Endothelial cell of umbilical vein (primary cell): Measurements from ENCODE around the gene UPF1. TPM values are rescaled to one million over a fixed set of nuclear protein-coding genes. Genes with fewer than 3 reads are reported as not detected.
A peak's percentile ranks its signal among the peaks of the same experiment; 100 is the strongest.

Experiments
- BruUV-seq: library from RNA; stranded (reverse); fragments of 400-500 nt; replicated peaks from 2 replicates; lab custom pipeline; 2021; lab: Mats Ljungman, UMichigan
- CTCF ChIA-PET: fragments of 300-600, 350-600 bp; sonication (Branson Sonifier 250); formaldehyde crosslinking; loops from one replicate; lab custom pipeline; 2021; ENCODE audit warnings: antibody characterized with exemption, inconsistent platforms; lab: Charles Lee
- POLR2A ChIA-PET: fragments of 300-600, 350-600 bp; sonication (Branson Sonifier 250); formaldehyde crosslinking; loops from one replicate; lab custom pipeline; 2021; ENCODE audit warnings: antibody characterized with exemption, inconsistent platforms; lab: Charles Lee
- DNase-seq: peaks from one replicate; pipeline ENCODE4 v3.0.0-alpha.2; 2011; ENCODE audit warnings: low read depth, low spot score
- FAIRE-seq: peaks from 2 replicates; lab custom pipeline; 2011; peaks lifted over from hg19 to GRCh38; lab: Jason Lieb, UNC
- H2AFZ ChIP-seq: 2 replicates; pipeline ENCODE4 v1.6.0; 2012; ENCODE audit warnings: low read depth, low read length, control low read depth, inconsistent platforms
- H3K27ac ChIP-seq: 2 replicates; pipeline ENCODE4 v1.5.1; 2011; ENCODE audit warnings: low read depth, mild to moderate bottlenecking, control low read depth, low read length, moderate library complexity; ENCODE audit not compliant: insufficient read depth
- H3K27me3 ChIP-seq, 2 experiments: 2 replicates each; pipeline versions ENCODE4 v1.6.0 to v1.6.1; 2011; ENCODE audit warnings: low read length in 2 of 2, mixed read lengths in 1 of 2; ENCODE audit not compliant: control insufficient read depth in 2 of 2, insufficient read depth in 2 of 2
- H3K36me3 ChIP-seq, 2 experiments: 2 replicates in 1 of 2; 3 replicates in 1 of 2; pipeline ENCODE4 v1.5.1; 2011; ENCODE audit warnings: low read length in 2 of 2, mild to moderate bottlenecking in 1 of 2, moderate library complexity in 1 of 2; ENCODE audit not compliant: control insufficient read depth in 2 of 2, insufficient read depth in 2 of 2; ENCODE audit errors: extremely low read depth in 1 of 2
- H3K4me1 ChIP-seq: 3 replicates; pipeline ENCODE4 v1.5.1; 2011; ENCODE audit warnings: mild to moderate bottlenecking, low read length; ENCODE audit not compliant: control insufficient read depth, insufficient read depth; ENCODE audit errors: extremely low read depth
- H3K4me2 ChIP-seq: 2 replicates; pipeline ENCODE4 v1.6.1; 2011; ENCODE audit warnings: low read length, control low read depth, mixed read lengths; ENCODE audit not compliant: insufficient read depth
- H3K4me3 ChIP-seq, 3 experiments: fragments of 200-600 bp in 1 of 3; sonication (generic), shearing (Covaris generic) in 1 of 3; replicated peaks in 1 of 3; 2 replicates each; pipeline ENCODE4 v1.5.1; 2011 to 2016; ENCODE audit warnings: control low read depth in 3 of 3, low read length in 3 of 3, mild to moderate bottlenecking in 2 of 3, inconsistent platforms in 1 of 3, low read depth in 1 of 3, moderate library complexity in 1 of 3; ENCODE audit not compliant: insufficient read depth in 1 of 3
- H3K79me2 ChIP-seq: 2 replicates; pipeline ENCODE4 v1.6.0; 2012; ENCODE audit warnings: low read length, inconsistent platforms; ENCODE audit not compliant: control insufficient read depth, insufficient read depth
- H3K9ac ChIP-seq: replicated peaks from 2 replicates; pipeline ENCODE3; 2011; ENCODE audit warnings: low read length, control low read depth; ENCODE audit not compliant: insufficient read depth; ENCODE audit errors: extremely low read depth
- H3K9me1 ChIP-seq: replicated peaks from 3 replicates; pipeline ENCODE4 v1.6.0; 2011; ENCODE audit warnings: mild to moderate bottlenecking, low read length; ENCODE audit not compliant: control insufficient read depth, insufficient read depth; ENCODE audit errors: extremely low read depth
- H3K9me3 ChIP-seq: replicated peaks from 2 replicates; pipeline ENCODE4 v1.5.1; 2012; ENCODE audit warnings: low read length, inconsistent platforms; ENCODE audit not compliant: control insufficient read depth, insufficient read depth
- H4K20me1 ChIP-seq: replicated peaks from 2 replicates; pipeline ENCODE3; 2011; ENCODE audit warnings: mild to moderate bottlenecking, low read length; ENCODE audit not compliant: control insufficient read depth, insufficient read depth; ENCODE audit errors: extremely low read depth
- MYC ChIP-seq: IDR thresholded peaks from one replicate; pipeline ENCODE4 v1.6.1; 2011; ENCODE audit warnings: mild to moderate bottlenecking, low read depth, low read length
- dilution Hi-C: fragments of 300-500 bp; cut with MboI; formaldehyde crosslinking; loops from one replicate; pipeline ENCODE4 v1.15.0; 2019; ENCODE audit warnings: low sequenced_read_pairs; ENCODE audit not compliant: extremely low pct_ligation_motif_present
- intact Hi-C: fragments of 100-400 bp; cut with micrococcal nuclease; formaldehyde crosslinking; loops from one replicate; pipeline ENCODE4 v1.10.0; 2022
- polyA plus RNA-seq, 4 experiments: library from polyadenylated mRNA; depleted of rRNA in 3 of 4; stranded (reverse) in 3 of 4; unstranded in 1 of 4; fragments of >200 nt; gene quantifications; 2 replicates each; pipeline versions ENCODE4 v1.2.1 to v1.2.3, GENCODE V29; 2011 to 2012; ENCODE audit warnings: missing spikeins in 1 of 4
- total RNA-seq: library from RNA; stranded (reverse); gene quantifications from 2 replicates; pipeline ENCODE4 v1.2.3, GENCODE V29; 2021
- TF ChIP-seq, protein P1 (sequence below), 2 donors: IDR thresholded peaks; 1 replicate in 1 of 2; 2 replicates in 1 of 2; pipeline ENCODE4 v1.5.1; 2011; ENCODE audit warnings: low read length in 2 of 2, mild to moderate bottlenecking in 2 of 2, moderate library complexity in 2 of 2, control low read depth in 1 of 2, inconsistent platforms in 1 of 2, low read depth in 1 of 2; ENCODE audit not compliant: insufficient read depth in 1 of 2; ENCODE audit errors: extremely low read depth in 1 of 2

Gene UPF1
- total and polyA plus RNA-seq, 2 donors (not counting 3 experiments of a cell fraction or from before 2014, with no cell fraction given): 65.9 to 68.2 TPM

- Histone ChIP-seq H3K4me1 (no peaks in the 10 kb centered on the region), H3K27me3 (peaks cover 0 to 2% of the 10 kb centered on the region in 2 experiments), H2AFZ (peak overlapping the region; percentile 81), H3K9me3 (no peaks in the 10 kb centered on the region), H3K36me3 (peaks cover 0 to 8% of the 10 kb centered on the region in 2 experiments), H4K20me1 (no peaks in the 10 kb centered on the region), H3K4me2 (peak overlapping the region; percentile 69), H3K9ac (no peak overlapping the region), H3K4me3 (peak overlapping the region; percentile 35 to 54 (median 41)), H3K9me1 (no peaks in the 10 kb centered on the region), H3K27ac (no peak overlapping the region), H3K79me2 (no peaks in the 10 kb centered on the region)
- ChIA-PET POLR2A (interaction anchor here (0.6 kb wide), 2 partner anchors 11 to 94 kb away, joined by 5 to 8 read pairs; no protein-coding TSS in a partner anchor), CTCF (interaction anchor here (0.7 to 2.8 kb wide), 7 partner anchors 18 to 126 kb away, joined by 3 to 33 read pairs (median 4); partner anchors contain the start of genes COPE and DDX49)
- intact Hi-C loops: loop anchor here (1.0 to 5.0 kb wide), 3 partner anchors 24 to 91 kb away; partner anchors contain the start of genes COPE and DDX49
- BruUV-seq: no TSS peak
- DNase-seq: peak; percentile 42
- dilution Hi-C loops: no loop called here
- TF ChIP-seq, protein P1, sequence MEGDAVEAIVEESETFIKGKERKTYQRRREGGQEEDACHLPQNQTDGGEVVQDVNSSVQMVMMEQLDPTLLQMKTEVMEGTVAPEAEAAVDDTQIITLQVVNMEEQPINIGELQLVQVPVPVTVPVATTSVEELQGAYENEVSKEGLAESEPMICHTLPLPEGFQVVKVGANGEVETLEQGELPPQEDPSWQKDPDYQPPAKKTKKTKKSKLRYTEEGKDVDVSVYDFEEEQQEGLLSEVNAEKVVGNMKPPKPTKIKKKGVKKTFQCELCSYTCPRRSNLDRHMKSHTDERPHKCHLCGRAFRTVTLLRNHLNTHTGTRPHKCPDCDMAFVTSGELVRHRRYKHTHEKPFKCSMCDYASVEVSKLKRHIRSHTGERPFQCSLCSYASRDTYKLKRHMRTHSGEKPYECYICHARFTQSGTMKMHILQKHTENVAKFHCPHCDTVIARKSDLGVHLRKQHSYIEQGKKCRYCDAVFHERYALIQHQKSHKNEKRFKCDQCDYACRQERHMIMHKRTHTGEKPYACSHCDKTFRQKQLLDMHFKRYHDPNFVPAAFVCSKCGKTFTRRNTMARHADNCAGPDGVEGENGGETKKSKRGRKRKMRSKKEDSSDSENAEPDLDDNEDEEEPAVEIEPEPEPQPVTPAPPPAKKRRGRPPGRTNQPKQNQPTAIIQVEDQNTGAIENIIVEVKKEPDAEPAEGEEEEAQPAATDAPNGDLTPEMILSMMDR (IDR thresholded peaks at IDR 0.05; ENCODE audit: extremely low read depth in 1 of 2, insufficient read depth in 1 of 2, low read depth in 1 of 2, low read length in 2 of 2): peak; percentile 33 to 54
- no peak for TF ChIP-seq MYC
- FAIRE-seq: peak; percentile 69
Observed at GRCh38 chr19:18895038-18895823, 63.5 kb downstream of the UPF1 start.
